ENCODE data around the gene GPX4. TPM values are rescaled to one million over a fixed set of nuclear protein-coding genes. Genes with fewer than 3 reads are reported as not detected.
A peak's percentile ranks its signal among the peaks of the same experiment; 100 is the strongest.

GPX4 gene
- total and polyA plus RNA-seq, 2 of the 13 experiments (the other 11 are each of a cell fraction or from before 2014, with no cell fraction given) = 535 to 613 TPM

- TF ChIP-seq BCLAF1 (IDR thresholded peaks at IDR 0.05) (no peak), JUNB (CRISPR knock-in tag; IDR thresholded peaks at IDR 0.05; ENCODE audit: borderline replicate concordance) (no peak), CEBPZ (IDR thresholded peaks at IDR 0.05; ENCODE audit: low read length) (no peak), HNRNPL (IDR thresholded peaks at IDR 0.05; ENCODE audit: low read depth, low read length) (no peak), NFATC3 (CRISPR knock-in tag; IDR thresholded peaks at IDR 0.05) (no peak), PATZ1 (CRISPR knock-in tag; IDR thresholded peaks at IDR 0.05) (no peak), RERE (CRISPR knock-in tag; IDR thresholded peaks at IDR 0.05; ENCODE audit: low read depth) (peak; percentile 45; the same call in 1 of the 2 replicates), ZNF747 (CRISPR knock-in tag; IDR thresholded peaks at IDR 0.05; ENCODE audit: borderline replicate concordance) (no peak), KAT8 (CRISPR knock-in tag; IDR thresholded peaks at IDR 0.05) (peak; percentile 62), ZNF737 (CRISPR knock-in tag; IDR thresholded peaks at IDR 0.05; ENCODE audit: borderline replicate concordance) (no peak), SIX1 (CRISPR knock-in tag; IDR thresholded peaks at IDR 0.05; ENCODE audit: borderline replicate concordance) (peak; percentile 44; the same call in 1 of the 2 replicates), ZNF34 (CRISPR knock-in tag; IDR thresholded peaks at IDR 0.05; ENCODE audit: borderline replicate concordance) (no peak), KDM1A (CRISPR knock-in tag; IDR thresholded peaks at IDR 0.05) (peak; percentile 91), ZNF800 (CRISPR knock-in tag; IDR thresholded peaks at IDR 0.05) (no peak)
Observed at GRCh38 chr19:1097810-1098176, 6.0 kb upstream of the GPX4 start (continued).
